C4-2B (cell line): Measurements from ENCODE around the gene GOLGA6L2.

Source experiments
- ZFX ChIP-seq: fragments of 450-650 bp; IDR thresholded peaks from 2 replicates; pipeline ENCODE4 v1.6.1; 2017
- TF ChIP-seq, protein P1 (sequence below): fragments of 450-650 bp; conservative IDR thresholded peaks from 2 replicates; pipeline ENCODE4 v1.5.1; 2017; ENCODE audit warnings: mild to moderate bottlenecking

DNA sequence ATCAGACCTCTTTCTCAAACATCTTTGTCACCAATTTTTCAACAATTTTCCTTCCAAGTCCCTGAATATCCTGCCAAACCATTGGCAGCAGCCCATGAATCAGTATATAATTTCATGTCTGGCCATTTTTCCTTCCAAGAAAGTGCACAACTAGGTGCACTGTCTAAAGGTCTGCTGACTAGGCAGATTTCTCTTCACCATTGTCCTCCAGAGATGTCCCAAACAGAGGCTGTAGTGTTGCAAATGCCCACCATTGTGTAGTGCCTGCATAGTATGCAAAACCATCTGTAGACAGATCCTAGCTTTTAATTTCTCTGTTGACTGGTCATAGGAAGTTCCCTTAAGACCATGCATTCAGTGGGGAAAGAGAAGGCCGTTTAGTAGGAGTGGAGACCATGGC, 25.0 kb upstream of the GOLGA6L2 start:
- TF ChIP-seq, protein P1, sequence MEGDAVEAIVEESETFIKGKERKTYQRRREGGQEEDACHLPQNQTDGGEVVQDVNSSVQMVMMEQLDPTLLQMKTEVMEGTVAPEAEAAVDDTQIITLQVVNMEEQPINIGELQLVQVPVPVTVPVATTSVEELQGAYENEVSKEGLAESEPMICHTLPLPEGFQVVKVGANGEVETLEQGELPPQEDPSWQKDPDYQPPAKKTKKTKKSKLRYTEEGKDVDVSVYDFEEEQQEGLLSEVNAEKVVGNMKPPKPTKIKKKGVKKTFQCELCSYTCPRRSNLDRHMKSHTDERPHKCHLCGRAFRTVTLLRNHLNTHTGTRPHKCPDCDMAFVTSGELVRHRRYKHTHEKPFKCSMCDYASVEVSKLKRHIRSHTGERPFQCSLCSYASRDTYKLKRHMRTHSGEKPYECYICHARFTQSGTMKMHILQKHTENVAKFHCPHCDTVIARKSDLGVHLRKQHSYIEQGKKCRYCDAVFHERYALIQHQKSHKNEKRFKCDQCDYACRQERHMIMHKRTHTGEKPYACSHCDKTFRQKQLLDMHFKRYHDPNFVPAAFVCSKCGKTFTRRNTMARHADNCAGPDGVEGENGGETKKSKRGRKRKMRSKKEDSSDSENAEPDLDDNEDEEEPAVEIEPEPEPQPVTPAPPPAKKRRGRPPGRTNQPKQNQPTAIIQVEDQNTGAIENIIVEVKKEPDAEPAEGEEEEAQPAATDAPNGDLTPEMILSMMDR = no peak
- no peak for TF ChIP-seq ZFX
